HCT116 (cell line): ENCODE data around the gene THBS1. TPM values are rescaled to one million over a fixed set of nuclear protein-coding genes. Genes with fewer than 3 reads are reported as not detected.

Source experiments
- ATAC-seq: fragments of 200-7000 bp; cut with Tn5 transposase; 2 replicates; pipeline ENCODE4 v1.9.1; 2020; ENCODE audit warnings: mild to moderate bottlenecking, moderate library complexity
- BruUV-seq: library from RNA; stranded (reverse); fragments of 400-500 nt; replicated peaks from 2 replicates; lab custom pipeline; 2021; lab: Mats Ljungman, UMichigan
- CTCF ChIA-PET: fragments of 300-600 bp; sonication (Branson Sonifier 250); formaldehyde crosslinking; loops from one replicate; lab custom pipeline; 2021; ENCODE audit warnings: antibody characterized with exemption; lab: Charles Lee
- POLR2A ChIA-PET: fragments of 300-600, 350-600 bp; sonication (Branson Sonifier 250); formaldehyde crosslinking; loops from one replicate; lab custom pipeline; 2021; ENCODE audit warnings: antibody characterized with exemption; lab: Charles Lee
- RAD21 ChIA-PET, 2 experiments: fragments of 300-600 bp; sonication (Branson Sonifier 250); formaldehyde crosslinking; loops; one replicate each; lab custom pipeline; 2023; ENCODE audit warnings: low total read pairs in 2 of 2; ENCODE audit not compliant: uncharacterized antibody in 2 of 2, unreplicated experiment in 2 of 2, low non-redundant PET in 1 of 2; lab: Charles Lee
- DNase-seq: peaks from one replicate; pipeline ENCODE4 v3.0.0-alpha.2; 2010; ENCODE audit warnings: low read depth, low spot score
- H2AFZ ChIP-seq: fragments of 200-600 bp; shearing (Covaris generic), sonication (generic); 2 replicates; pipeline ENCODE4 v1.6.1; 2017; ENCODE audit warnings: low read depth, mixed run types, mixed read lengths, antibody characterized with exemption, low read length; ENCODE audit not compliant: poor library complexity, severe bottlenecking
- H3K27ac ChIP-seq: 2 replicates; pipeline ENCODE4 v1.5.1; 2012; ENCODE audit warnings: low read depth, low read length
- H3K27me3 ChIP-seq: fragments of 200-600 bp; sonication (generic); 2 replicates; pipeline ENCODE4 v1.6.1; 2016; ENCODE audit warnings: mixed run types, low read length, mixed read lengths; ENCODE audit not compliant: insufficient read depth
- H3K36me3 ChIP-seq, 2 experiments: fragments of 200-500 bp in 1 of 2; fragments of 200-600 bp in 1 of 2; sonication (Bioruptor generic) in 1 of 2; sonication (generic) in 1 of 2; 2 replicates each; pipeline versions ENCODE4 v1.5.1 to v1.6.1; 2014 to 2016; ENCODE audit warnings: low read length in 2 of 2, inconsistent platforms in 1 of 2, mixed read lengths in 1 of 2, mixed run types in 1 of 2; ENCODE audit not compliant: insufficient read depth in 2 of 2, control insufficient read depth in 1 of 2
- H3K4me1 ChIP-seq, 2 experiments: fragments of 200-600 bp in 1 of 2; sonication (generic) in 1 of 2; 2 replicates each; pipeline versions ENCODE4 v1.5.1 to v1.6.1; 2012 to 2017; ENCODE audit warnings: low read length in 2 of 2, inconsistent platforms in 1 of 2, mild to moderate bottlenecking in 1 of 2, mixed read lengths in 1 of 2, mixed run types in 1 of 2, moderate library complexity in 1 of 2; ENCODE audit not compliant: insufficient read depth in 2 of 2, control insufficient read depth in 1 of 2
- H3K4me2 ChIP-seq: fragments of 200-600 bp; sonication (generic); 2 replicates; pipeline ENCODE4 v1.6.1; 2017; ENCODE audit warnings: mixed run types, low read length, mixed read lengths
- H3K4me3 ChIP-seq, 2 experiments: fragments of 200-600 bp in 1 of 2; sonication (generic) in 1 of 2; replicated peaks in 1 of 2; 2 replicates each; pipeline ENCODE4 v1.5.1; 2011 to 2016; ENCODE audit warnings: low read length in 2 of 2, control low read depth in 1 of 2, low read depth in 1 of 2, mild to moderate bottlenecking in 1 of 2, mixed read lengths in 1 of 2, mixed run types in 1 of 2
- H3K79me2 ChIP-seq: fragments of 200-600 bp; sonication (generic); 2 replicates; pipeline ENCODE4 v1.6.1; 2017; ENCODE audit warnings: mild to moderate bottlenecking, mixed run types, low read length, moderate library complexity, mixed read lengths; ENCODE audit not compliant: insufficient read depth
- H3K9ac ChIP-seq: fragments of 200-600 bp; sonication (generic); 2 replicates; pipeline ENCODE4 v1.6.1; 2016; ENCODE audit warnings: low read length, mixed read lengths
- H3K9me2 ChIP-seq: fragments of 200-600 bp; sonication (generic), shearing (Covaris generic); 2 replicates; pipeline ENCODE4 v1.6.1; 2017; ENCODE audit warnings: mixed run types, mild to moderate bottlenecking, moderate library complexity; ENCODE audit not compliant: insufficient read depth
- H3K9me3 ChIP-seq, 2 experiments: fragments of 200-500 bp in 1 of 2; fragments of 200-600 bp in 1 of 2; sonication (Bioruptor generic) in 1 of 2; sonication (generic) in 1 of 2; 2 replicates each; pipeline ENCODE4 v1.6.1; 2014 to 2017; ENCODE audit warnings: low read length in 2 of 2, mixed read lengths in 2 of 2, inconsistent platforms in 1 of 2, low read depth in 1 of 2, mild to moderate bottlenecking in 1 of 2, mixed run types in 1 of 2, moderate library complexity in 1 of 2; ENCODE audit not compliant: control insufficient read depth in 1 of 2, insufficient read depth in 1 of 2
- H4K20me1 ChIP-seq: fragments of 200-600 bp; sonication (generic), shearing (Covaris generic); 2 replicates; pipeline ENCODE4 v1.6.1; 2017; ENCODE audit warnings: mixed run types, mild to moderate bottlenecking, moderate library complexity; ENCODE audit not compliant: insufficient read depth
- ATF3 ChIP-seq: IDR thresholded peaks from 2 replicates; pipeline ENCODE4 v1.6.1; 2012
- CEBPB ChIP-seq: IDR thresholded peaks from 2 replicates; pipeline ENCODE4 v1.6.1; 2012; ENCODE audit warnings: low read depth
- CTCF ChIP-seq, 3 experiments: fragments of 200-600 bp in 1 of 3; sonication (generic) in 1 of 3; IDR thresholded peaks in 2 of 3; conservative IDR thresholded peaks in 1 of 3; 2 replicates each; pipeline ENCODE4 v1.5.1; 2012 to 2017; ENCODE audit warnings: low read depth in 2 of 3, low read length in 2 of 3, antibody characterized with exemption in 1 of 3, borderline replicate concordance in 1 of 3, control low read depth in 1 of 3, mild to moderate bottlenecking in 1 of 3, mixed read lengths in 1 of 3, mixed run types in 1 of 3, moderate library complexity in 1 of 3; ENCODE audit not compliant: insufficient read depth in 1 of 3
- MAX ChIP-seq: IDR thresholded peaks from 2 replicates; pipeline ENCODE4 v1.6.1; 2012
- POLR2AphosphoS5 ChIP-seq: IDR thresholded peaks from 2 replicates; pipeline ENCODE4 v1.6.1; 2011; ENCODE audit warnings: mild to moderate bottlenecking, low read depth, low read length, moderate library complexity
- REST ChIP-seq: IDR thresholded peaks from 2 replicates; pipeline ENCODE4 v1.6.1; 2012; ENCODE audit warnings: low read depth
- SIN3A ChIP-seq: IDR thresholded peaks from 2 replicates; pipeline ENCODE4 v1.6.1; 2012; ENCODE audit warnings: low read depth
- SRF ChIP-seq: IDR thresholded peaks from 2 replicates; pipeline ENCODE4 v1.6.1; 2012; ENCODE audit warnings: low read depth
- YY1 ChIP-seq: IDR thresholded peaks from 2 replicates; pipeline ENCODE4 v1.6.1; 2011; ENCODE audit warnings: low read length, low read depth, moderate library complexity, mild to moderate bottlenecking; ENCODE audit not compliant: insufficient replicate concordance; ENCODE audit errors: extremely low read depth
- intact Hi-C: fragments of 100-400 bp; cut with micrococcal nuclease; formaldehyde crosslinking; loops from 2 replicates; pipeline ENCODE4 v1.10.0; 2022
- total RNA-seq: library from RNA; stranded (reverse); gene quantifications from one replicate; pipeline ENCODE4 v1.2.1, GENCODE V29; 2021; ENCODE audit not compliant: unreplicated experiment

The THBS1 gene
- total RNA-seq, 1 experiment from 2014 or later = 6.3 TPM

GRCh38 chr15:39592500-39592899, 11.6 kb downstream of the THBS1 start (continued):
- TF ChIP-seq CTCF (IDR thresholded peaks at IDR 0.05 in 2 of 3, conservative IDR thresholded peaks at IDR 0.05 in 1 of 3; ENCODE audit: borderline replicate concordance in 1 of 3, insufficient read depth in 1 of 3, low read depth in 2 of 3, low read length in 2 of 3) (no peak), SRF (no peak)
- TF ChIP-seq, all 23 proteins: peak for 0

- DNase-seq = no peak
- no peak for TF ChIP-seq CEBPB
- TF ChIP-seq POLR2AphosphoS5 = no peak
- TF ChIP-seq MAX = no peak
- TF ChIP-seq YY1 = no peak
- TF ChIP-seq REST = no peak
- TF ChIP-seq SRF = no peak
- TF ChIP-seq SIN3A = no peak
- TF ChIP-seq ATF3 = no peak
- ChIA-PET POLR2A (no interaction called here), RAD21 (interaction anchor here in 1 of 2 experiments (0.5 kb wide), 1 partner anchor 53 kb away, joined by 3 read pairs; no protein-coding TSS in a partner anchor), CTCF (interaction anchor here (1.0 kb wide), 1 partner anchor 12 kb away, joined by 4 read pairs; the partner anchor contains the start of gene THBS1)
- Histone ChIP-seq H3K27me3 (no peaks in the 10 kb centered on the region), H3K9me3 (no peaks in the 10 kb centered on the region), H3K79me2 (no peaks in the 10 kb centered on the region), H3K4me1 (no peaks in the 10 kb centered on the region), H3K9ac (no peak overlapping the region), H3K4me3 (no peak overlapping the region), H3K36me3 (peaks cover 9 to 30% of the 10 kb centered on the region in 2 experiments; a peak in 2 of 4 replicates), H2AFZ (no peak overlapping the region), H3K27ac (no peak overlapping the region), H3K9me2 (no peaks in the 10 kb centered on the region), H3K4me2 (no peak overlapping the region), H4K20me1 (no peaks in the 10 kb centered on the region)
- intact Hi-C loops = no loop called here
- no peak for ATAC-seq
- no TSS peak for BruUV-seq
Observed at GRCh38 chr15:39593071-39593655, 12.3 kb downstream of the THBS1 start.
